NCI-H2107 treated with DMSO at 0.1 percent for 48 hours (cell line): Measurements from ENCODE around the gene POLD4.
"Not testable (repeated sequence)": the region's sequence is repeated elsewhere in the genome, so short reads cannot be mapped to it uniquely, and the experiment has no call there.

Experiments
- DNase-seq: peaks from one replicate; lab custom pipeline; 2025; ENCODE audit not compliant: unreplicated experiment; lab: John Stamatoyannopoulos, UW

POLD4 gene

GRCh38 chr11:67353317-67354074 is at the start of gene POLD4:
POLD4 (minus strand) TSS chr11:67353546; CDS start chr11:67353399, 147 bp downstream.
- DNase-seq: peak; percentile 79

GRCh38 chr11:67403085-67403484 is 49.7 kb upstream of the POLD4 start:
- not testable (repeated sequence) for DNase-seq

GRCh38 chr11:67402192-67402839 is 49.0 kb upstream of the POLD4 start:
- not testable (repeated sequence) for DNase-seq

- peak; percentile 69 for DNase-seq
Measured at GRCh38 chr11:67401495-67402191, 48.3 kb upstream of the POLD4 start, which contains the start of gene PPP1CA. PPP1CA (minus strand) TSS chr11:67401858; CDS start chr11:67401782, 76 bp downstream.

GRCh38 chr11:67400942-67401494 is 47.7 kb upstream of the POLD4 start:
- DNase-seq: no peak

- DNase-seq: no peak
Measured at GRCh38 chr11:67400251-67400941, 47.0 kb upstream of the POLD4 start.

DNA sequence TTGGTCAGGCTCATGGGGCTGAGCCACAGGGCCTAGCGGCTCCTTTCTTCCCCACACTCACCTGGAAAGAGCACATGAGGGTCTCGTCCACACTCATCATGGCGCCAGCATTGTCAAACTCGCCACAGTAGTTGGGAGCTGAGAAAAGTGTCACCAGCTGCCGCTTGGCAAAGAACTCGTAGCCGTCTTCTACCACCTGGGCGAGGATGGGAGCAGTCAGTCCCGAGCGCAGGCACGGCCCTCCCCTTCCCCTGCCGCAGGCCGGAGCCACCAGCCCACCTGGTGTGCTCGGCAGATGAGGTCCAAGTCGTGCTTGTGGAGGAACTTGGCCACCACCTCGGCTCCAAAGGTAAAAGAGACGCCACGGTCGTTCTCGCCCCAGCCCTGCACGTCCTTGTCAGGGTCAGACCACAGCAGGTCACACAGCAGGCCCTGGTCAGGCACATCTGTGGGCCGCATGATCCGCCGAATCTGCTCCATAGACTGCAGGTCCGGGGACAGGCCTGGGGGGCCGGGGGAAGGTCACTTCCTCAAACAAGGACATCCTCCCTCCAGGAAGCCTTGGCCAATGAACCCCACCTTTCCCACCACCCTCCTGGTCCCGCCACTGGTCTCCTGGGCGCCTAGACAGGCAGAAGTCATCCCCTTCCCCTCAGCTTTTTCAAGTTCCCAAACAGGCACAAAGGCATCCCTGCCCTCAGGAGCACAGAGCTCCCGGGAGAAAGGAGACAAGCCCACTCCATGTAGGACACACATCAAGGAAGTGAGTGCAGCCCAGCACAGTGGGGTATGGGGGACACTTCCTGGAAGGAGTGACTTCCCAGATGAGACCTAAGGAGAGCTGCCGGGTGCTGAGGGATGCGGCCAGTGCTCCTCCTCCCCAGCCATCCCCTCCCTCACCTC is 45.6 kb upstream of the POLD4 start:
- no peak for DNase-seq

- no peak for DNase-seq
Measured at GRCh38 chr11:67397986-67398660, 44.8 kb upstream of the POLD4 start.

GRCh38 chr11:67397536-67397935 is 44.2 kb upstream of the POLD4 start:
- no peak for DNase-seq

GRCh38 chr11:67396587-67397389 is 43.4 kb upstream of the POLD4 start:
- DNase-seq: no peak

DNA sequence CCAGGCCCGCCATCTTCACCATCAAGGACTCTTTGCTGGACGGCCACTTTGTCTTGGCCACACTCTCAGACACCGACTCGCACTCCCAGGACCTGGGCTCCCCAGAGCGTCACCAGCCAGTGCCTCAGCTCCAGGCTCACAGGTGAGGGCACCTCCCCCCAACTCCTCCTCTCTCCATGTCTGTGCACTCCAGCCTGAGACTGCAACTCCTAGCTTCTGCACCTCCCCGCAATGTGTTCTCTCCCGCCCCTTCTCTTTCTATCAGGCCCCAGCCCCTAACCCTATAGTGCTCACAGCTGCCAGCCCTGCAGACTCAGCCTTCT is 42.9 kb upstream of the POLD4 start:
- DNase-seq: no peak

DNA sequence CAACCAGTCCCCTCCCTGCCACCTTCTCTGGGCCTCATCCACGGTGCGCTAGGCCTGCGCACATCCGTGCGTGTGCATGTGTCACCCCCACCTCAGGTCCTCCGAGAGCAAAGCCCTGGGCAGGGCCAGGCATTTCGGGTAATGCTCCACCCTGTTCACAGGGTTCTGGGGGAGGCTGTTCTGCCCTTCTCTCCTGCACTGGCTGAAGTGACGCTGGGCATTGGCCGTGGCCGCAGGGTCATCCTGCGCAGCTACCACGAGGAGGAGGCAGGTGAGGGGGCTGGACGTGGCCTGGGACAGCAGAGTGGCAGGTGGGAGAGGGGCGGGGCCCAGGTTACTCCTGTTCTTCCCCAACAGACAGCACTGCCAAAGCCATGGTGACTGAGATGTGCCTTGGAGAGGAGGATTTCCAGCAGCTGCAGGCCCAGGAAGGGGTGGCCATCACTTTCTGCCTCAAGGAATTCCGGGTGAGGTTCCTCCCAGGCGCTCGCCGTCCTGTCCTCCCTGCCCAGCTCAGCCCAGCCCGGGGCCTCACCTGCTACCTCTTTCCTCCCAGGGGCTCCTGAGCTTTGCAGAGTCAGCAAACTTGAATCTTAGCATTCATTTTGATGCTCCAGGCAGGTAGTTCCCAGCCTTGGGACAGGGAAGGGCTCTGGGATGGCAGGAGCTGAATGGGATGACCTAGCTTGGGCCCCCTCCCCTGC is 42.4 kb upstream of the POLD4 start:
- DNase-seq: no peak

GRCh38 chr11:67393990-67394389 is 40.6 kb upstream of the POLD4 start:
- no peak for DNase-seq

DNA sequence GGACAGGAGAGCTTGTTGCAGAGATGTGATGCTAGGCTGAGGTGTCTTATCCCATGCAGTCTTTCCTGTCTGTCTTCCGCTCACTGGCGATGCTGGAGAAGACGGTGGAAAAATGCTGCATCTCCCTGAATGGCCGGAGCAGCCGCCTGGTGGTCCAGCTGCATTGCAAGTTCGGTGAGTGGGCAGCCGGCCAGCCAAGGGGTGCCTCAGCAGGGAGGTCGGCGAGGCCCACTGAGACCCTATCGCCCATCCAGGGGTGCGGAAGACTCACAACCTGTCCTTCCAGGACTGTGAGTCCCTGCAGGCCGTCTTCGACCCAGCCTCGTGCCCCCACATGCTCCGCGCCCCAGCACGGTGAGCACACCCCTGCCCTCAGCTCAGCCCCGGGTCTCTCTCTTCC is 40.1 kb upstream of the POLD4 start:
- no peak for DNase-seq

GRCh38 chr11:67392183-67392715 is 38.9 kb upstream of the POLD4 start:
- DNase-seq: no peak

DNA sequence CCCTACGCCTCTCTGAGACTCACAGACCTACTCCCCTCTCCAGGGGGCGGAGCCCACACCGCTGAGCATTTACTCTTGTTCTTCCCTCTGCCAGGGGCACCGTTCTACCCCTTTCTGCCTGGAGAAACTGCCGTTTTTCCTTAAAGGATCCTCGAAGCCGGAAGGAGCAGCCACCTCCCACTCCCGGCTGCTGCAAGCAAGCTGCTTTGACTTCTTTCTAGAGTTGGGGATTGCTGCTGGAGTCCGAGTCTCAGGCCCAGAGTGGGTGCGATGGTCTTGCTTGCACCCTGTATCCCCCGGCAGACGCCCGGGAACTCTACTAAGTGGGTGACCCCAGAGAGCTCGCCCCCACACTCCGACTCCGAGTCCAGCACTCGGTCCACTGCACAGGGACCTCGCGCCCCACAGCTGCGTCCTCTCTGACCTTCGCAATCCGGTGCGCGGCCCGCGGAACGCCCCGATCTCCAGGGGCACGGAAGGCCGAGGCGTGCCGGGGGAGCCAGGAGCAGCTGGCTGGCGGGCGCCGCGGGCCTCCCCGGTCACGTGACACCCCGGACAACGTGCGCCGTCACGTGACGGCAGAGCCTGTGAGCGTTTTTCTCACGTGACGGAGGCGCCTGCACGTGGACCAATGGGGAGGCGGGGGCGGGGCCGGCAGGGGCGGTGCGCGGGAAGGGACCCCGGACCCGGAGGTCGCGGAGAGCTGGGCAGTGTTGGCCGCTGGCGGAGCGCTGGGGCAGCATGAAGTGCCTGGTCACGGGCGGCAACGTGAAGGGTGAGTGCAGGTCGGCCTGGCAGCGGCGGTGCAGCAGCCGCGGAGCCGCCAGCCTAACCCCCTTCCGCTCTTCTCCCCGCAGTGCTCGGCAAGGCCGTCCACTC is 38.2 kb upstream of the POLD4 start, which contains the start of gene RAD9A:
Gene RAD9A, plus strand, starts transcription at position 683 of the 879 bp plus-strand sequence. Its CDS starts 59 bp downstream, at position 742.
- DNase-seq: peak; percentile 47

GRCh38 chr11:67390947-67391303 is 37.6 kb upstream of the POLD4 start:
- no peak for DNase-seq
